Measurements from ENCODE around the gene PAWR. TPM values are rescaled to one million over a fixed set of nuclear protein-coding genes. Genes with fewer than 3 reads are reported as not detected.

PAWR gene
- total and polyA plus RNA-seq, 2 experiments from 2014 or later, result 54.4 to 62.6 TPM

GRCh38 chr12:79674629-79675028 lies 16.1 kb downstream of the PAWR start:
- H3K4me3 ChIP-seq, result no peak overlapping the region
- peaks cover 13% of the 10 kb centered on the region; the same call in 1 of the 2 replicates for H4K20me1 ChIP-seq (ENCODE audit: insufficient read depth)
- H2AFZ ChIP-seq, result no peak overlapping the region
- H3K9ac ChIP-seq, result no peak overlapping the region
- H3K9me3 ChIP-seq (ENCODE audit: low read depth), result peaks cover 4% of the 10 kb centered on the region
- in situ Hi-C loops (cut with MboI), result no loop called here
- peaks cover 98% of the 10 kb centered on the region for H3K79me2 ChIP-seq (ENCODE audit: insufficient read depth)
- no peaks in the 10 kb centered on the region for H3K9me2 ChIP-seq (ENCODE audit: insufficient read depth)
- peaks cover 28% of the 10 kb centered on the region; the same call in 1 of the 2 replicates for H3F3A ChIP-seq (ENCODE audit: insufficient read depth)
- peak overlapping the region; percentile 9 for H3K4me2 ChIP-seq (ENCODE audit: unreplicated experiment)
- peak overlapping the region; percentile 63 for H3K27ac ChIP-seq
- DNase-seq, result peak; percentile 82
- no peaks in the 10 kb centered on the region for H3K36me3 ChIP-seq (ENCODE audit: low read depth)
- no peaks in the 10 kb centered on the region for H3K27me3 ChIP-seq (replicated peaks; ENCODE audit: insufficient read depth)
- no peak for TF ChIP-seq EZH2phosphoT487 (IDR thresholded peaks at IDR 0.05; ENCODE audit: insufficient read depth, low read depth)
- no peak for TF ChIP-seq EZH2 (IDR thresholded peaks at IDR 0.05; ENCODE audit: insufficient read depth, poor library complexity, severe bottlenecking)
- H3K4me1 ChIP-seq (ENCODE audit: insufficient read depth), result peaks cover 42% of the 10 kb centered on the region
- 68 to 70% methylated on average over 3 of the region's 3 CpGs for WGBS, 2 experiments (ENCODE audit: low coverage in 1 of 2, low lambda C conversion rate in 2 of 2, missing lambda C conversion rate in 2 of 2)

- H3K4me2 ChIP-seq (ENCODE audit: unreplicated experiment), result no peak overlapping the region
- H3K79me2 ChIP-seq (ENCODE audit: insufficient read depth), result peaks cover 98% of the 10 kb centered on the region
- H4K20me1 ChIP-seq (ENCODE audit: insufficient read depth), result peaks cover 13% of the 10 kb centered on the region; the same call in 1 of the 2 replicates
- no peak overlapping the region for H2AFZ ChIP-seq
- no peaks in the 10 kb centered on the region for H3K27me3 ChIP-seq (replicated peaks; ENCODE audit: insufficient read depth)
- H3K27ac ChIP-seq, result no peak overlapping the region
- no peaks in the 10 kb centered on the region for H3K36me3 ChIP-seq (ENCODE audit: low read depth)
- peaks cover 28% of the 10 kb centered on the region; the same call in 1 of the 2 replicates for H3F3A ChIP-seq (ENCODE audit: insufficient read depth)
- no peak overlapping the region for H3K4me3 ChIP-seq
- no peak for DNase-seq
- TF ChIP-seq EZH2phosphoT487 (IDR thresholded peaks at IDR 0.05; ENCODE audit: insufficient read depth, low read depth) (no peak), EZH2 (IDR thresholded peaks at IDR 0.05; ENCODE audit: insufficient read depth, poor library complexity, severe bottlenecking) (no peak)
- peaks cover 4% of the 10 kb centered on the region for H3K9me3 ChIP-seq (ENCODE audit: low read depth)
- 92 to 96% methylated on average over 4 of the region's 4 CpGs for WGBS, 2 experiments (ENCODE audit: low coverage in 1 of 2, low lambda C conversion rate in 2 of 2, missing lambda C conversion rate in 2 of 2)
- no peak overlapping the region for H3K9ac ChIP-seq
- no peaks in the 10 kb centered on the region for H3K9me2 ChIP-seq (ENCODE audit: insufficient read depth)
- in situ Hi-C loops (cut with MboI), result no loop called here
- H3K4me1 ChIP-seq (ENCODE audit: insufficient read depth), result peaks cover 47% of the 10 kb centered on the region
Observed at GRCh38 chr12:79673354-79673753, 17.4 kb downstream of the PAWR start.

- H4K20me1 ChIP-seq (ENCODE audit: insufficient read depth), result 0 out of 2 replicates have a peak, but pooled peaks cover 5% of the 10 kb centered on the region
- no peaks in the 10 kb centered on the region for H3K9me3 ChIP-seq (ENCODE audit: low read depth)
- H2AFZ ChIP-seq, result no peak overlapping the region
- no peak overlapping the region for H3K9ac ChIP-seq
- TF ChIP-seq EZH2phosphoT487 (IDR thresholded peaks at IDR 0.05; ENCODE audit: insufficient read depth, low read depth) (no peak), EZH2 (IDR thresholded peaks at IDR 0.05; ENCODE audit: insufficient read depth, poor library complexity, severe bottlenecking) (no peak)
- 0 out of 2 replicates have a peak, but pooled peaks cover 26% of the 10 kb centered on the region for H3K36me3 ChIP-seq (ENCODE audit: low read depth)
- no peak for DNase-seq
- in situ Hi-C loops (cut with MboI), result no loop called here
- H3K9me2 ChIP-seq (ENCODE audit: insufficient read depth), result no peaks in the 10 kb centered on the region
- H3K27ac ChIP-seq, result no peak overlapping the region
- H3F3A ChIP-seq (ENCODE audit: insufficient read depth), result peaks cover 14% of the 10 kb centered on the region; the same call in 1 of the 2 replicates
- peaks cover 100% of the 10 kb centered on the region for H3K79me2 ChIP-seq (ENCODE audit: insufficient read depth)
- WGBS, 2 experiments (ENCODE audit: low coverage in 1 of 2, low lambda C conversion rate in 2 of 2, missing lambda C conversion rate in 2 of 2), result 95 to 98% methylated on average over 4 of the region's 4 CpGs
- no peaks in the 10 kb centered on the region for H3K27me3 ChIP-seq (replicated peaks; ENCODE audit: insufficient read depth)
- H3K4me2 ChIP-seq (ENCODE audit: unreplicated experiment), result no peak overlapping the region
- no peak overlapping the region for H3K4me3 ChIP-seq
- peaks cover 20% of the 10 kb centered on the region for H3K4me1 ChIP-seq (ENCODE audit: insufficient read depth)
Observed at GRCh38 chr12:79668113-79668512, 22.7 kb downstream of the PAWR start.

- H4K20me1 ChIP-seq (ENCODE audit: insufficient read depth), result no peaks in the 10 kb centered on the region
- 85 to 87% methylated on average over 4 of the region's 4 CpGs for WGBS, 2 experiments (ENCODE audit: low coverage in 1 of 2, low lambda C conversion rate in 2 of 2, missing lambda C conversion rate in 2 of 2)
- H3K4me1 ChIP-seq (ENCODE audit: insufficient read depth), result peaks cover 31% of the 10 kb centered on the region
- no peak for DNase-seq
- no peak overlapping the region for H3K4me2 ChIP-seq (ENCODE audit: unreplicated experiment)
- H3K27ac ChIP-seq, result no peak overlapping the region
- no peak overlapping the region for H3K9ac ChIP-seq
- peaks cover 100% of the 10 kb centered on the region for H3K79me2 ChIP-seq (ENCODE audit: insufficient read depth)
- no peak for TF ChIP-seq EZH2 (IDR thresholded peaks at IDR 0.05; ENCODE audit: insufficient read depth, poor library complexity, severe bottlenecking)
- TF ChIP-seq EZH2phosphoT487 (IDR thresholded peaks at IDR 0.05; ENCODE audit: insufficient read depth, low read depth), result no peak
- H3K27me3 ChIP-seq (replicated peaks; ENCODE audit: insufficient read depth), result no peaks in the 10 kb centered on the region
- H3K9me3 ChIP-seq (ENCODE audit: low read depth), result no peaks in the 10 kb centered on the region
- peaks cover 15% of the 10 kb centered on the region; the same call in 1 of the 2 replicates for H3F3A ChIP-seq (ENCODE audit: insufficient read depth)
- H3K4me3 ChIP-seq, result no peak overlapping the region
- in situ Hi-C loops (cut with MboI), result no loop called here
- H2AFZ ChIP-seq, result no peak overlapping the region
- no peaks in the 10 kb centered on the region for H3K9me2 ChIP-seq (ENCODE audit: insufficient read depth)
- 0 out of 2 replicates have a peak, but pooled peaks cover 26% of the 10 kb centered on the region for H3K36me3 ChIP-seq (ENCODE audit: low read depth)
Observed at GRCh38 chr12:79665212-79665887, 25.4 kb downstream of the PAWR start.
